Hepatic stellate cell (primary cell): ENCODE data around the gene ZNF628.

Experiments used
- DNase-seq: peaks from one replicate; pipeline ENCODE4 v3.0.0; 2011; ENCODE audit warnings: low spot score

ZNF628 gene

DNA sequence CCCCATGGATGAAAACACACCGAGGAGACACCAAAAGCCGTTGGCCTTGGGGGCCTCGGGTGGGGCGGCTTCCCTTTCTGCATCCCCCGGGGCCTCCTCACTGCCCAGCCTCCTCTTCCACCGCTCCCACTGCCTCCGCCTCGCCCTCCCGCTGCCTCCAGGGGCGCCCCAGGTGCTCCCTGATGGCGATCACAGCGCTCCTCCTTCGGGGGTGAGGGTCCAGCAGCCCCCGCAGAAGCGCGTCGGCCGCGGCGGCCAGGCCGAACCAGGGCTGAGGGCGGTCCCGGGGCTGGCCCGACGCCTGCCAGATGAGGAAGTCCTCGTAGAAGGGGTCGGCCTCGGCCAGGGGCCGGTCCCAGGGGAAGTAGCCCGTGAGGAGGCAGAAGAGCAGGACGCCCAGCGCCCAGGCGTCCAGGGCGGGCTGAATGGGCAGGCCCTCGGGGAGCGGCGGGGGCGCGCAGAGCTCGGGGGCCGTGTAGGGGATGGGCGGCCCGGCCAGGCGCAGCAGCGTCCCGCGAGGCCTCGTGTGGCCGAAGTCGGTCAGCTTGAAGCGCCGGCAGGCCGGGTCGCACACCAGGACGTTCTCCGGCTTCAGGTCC, 53.3 kb downstream of the ZNF628 start:
- DNase-seq = no peak

GRCh38 chr19:55530996-55531395, 54.6 kb downstream of the ZNF628 start:
- no peak for DNase-seq
